Choroid plexus epithelial cell (primary cell): ENCODE measurements around the gene ECT2L.

Experiments used
- DNase-seq: peaks from one replicate; pipeline ENCODE4 v3.0.0-alpha.2; 2010; ENCODE audit warnings: low read depth
- H3K4me3 ChIP-seq: 2 replicates; pipeline ENCODE4 v1.5.1; 2011; ENCODE audit warnings: low read depth, mild to moderate bottlenecking, control low read depth, low read length, moderate library complexity
- TF ChIP-seq, protein P1 (sequence below): conservative IDR thresholded peaks from 2 replicates; pipeline ENCODE4 v1.5.1; 2011; ENCODE audit warnings: low read depth, mild to moderate bottlenecking, control low read depth, inconsistent platforms, low read length, moderate library complexity

ECT2L gene

DNA sequence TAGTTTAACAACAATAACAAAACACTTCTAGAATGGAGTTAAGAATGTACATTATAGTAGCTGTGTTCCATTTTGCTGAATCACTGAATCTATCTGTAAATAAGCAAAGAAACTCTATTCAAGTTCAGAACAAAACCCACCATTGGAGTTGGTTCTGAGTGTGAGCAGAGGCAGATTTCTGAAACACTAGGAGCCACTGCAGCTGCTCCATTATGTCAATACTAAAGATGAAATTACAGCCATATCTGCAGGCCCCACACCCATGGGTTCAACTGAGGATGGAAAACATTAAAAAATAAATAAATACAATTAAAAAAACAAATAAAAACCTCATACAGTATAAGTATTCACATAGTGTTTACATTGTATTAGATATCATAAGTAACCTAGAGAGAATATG is 101.1 kb downstream of the ECT2L start:
- TF ChIP-seq, protein P1, sequence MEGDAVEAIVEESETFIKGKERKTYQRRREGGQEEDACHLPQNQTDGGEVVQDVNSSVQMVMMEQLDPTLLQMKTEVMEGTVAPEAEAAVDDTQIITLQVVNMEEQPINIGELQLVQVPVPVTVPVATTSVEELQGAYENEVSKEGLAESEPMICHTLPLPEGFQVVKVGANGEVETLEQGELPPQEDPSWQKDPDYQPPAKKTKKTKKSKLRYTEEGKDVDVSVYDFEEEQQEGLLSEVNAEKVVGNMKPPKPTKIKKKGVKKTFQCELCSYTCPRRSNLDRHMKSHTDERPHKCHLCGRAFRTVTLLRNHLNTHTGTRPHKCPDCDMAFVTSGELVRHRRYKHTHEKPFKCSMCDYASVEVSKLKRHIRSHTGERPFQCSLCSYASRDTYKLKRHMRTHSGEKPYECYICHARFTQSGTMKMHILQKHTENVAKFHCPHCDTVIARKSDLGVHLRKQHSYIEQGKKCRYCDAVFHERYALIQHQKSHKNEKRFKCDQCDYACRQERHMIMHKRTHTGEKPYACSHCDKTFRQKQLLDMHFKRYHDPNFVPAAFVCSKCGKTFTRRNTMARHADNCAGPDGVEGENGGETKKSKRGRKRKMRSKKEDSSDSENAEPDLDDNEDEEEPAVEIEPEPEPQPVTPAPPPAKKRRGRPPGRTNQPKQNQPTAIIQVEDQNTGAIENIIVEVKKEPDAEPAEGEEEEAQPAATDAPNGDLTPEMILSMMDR: no peak
- no peak overlapping the region for H3K4me3 ChIP-seq
- DNase-seq: no peak

DNA sequence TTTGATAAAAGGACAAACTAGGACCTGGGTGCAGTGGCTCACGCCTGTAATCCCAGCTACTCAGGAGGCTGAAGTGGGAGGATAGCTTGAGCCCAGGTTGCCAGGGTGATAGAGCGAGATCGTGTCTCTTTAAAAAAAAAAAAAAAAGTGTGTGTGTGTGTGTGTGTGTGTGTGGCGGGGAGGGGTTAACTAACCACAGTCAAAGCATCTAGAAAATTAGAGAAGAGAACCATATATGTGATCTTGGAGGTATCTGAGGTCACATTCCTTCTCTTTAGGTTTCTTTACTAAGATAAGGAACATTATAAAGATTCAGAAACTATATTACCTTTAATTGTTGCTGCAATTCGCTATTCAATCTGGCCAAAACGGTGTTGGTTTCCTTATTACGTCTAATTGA is 111.3 kb downstream of the ECT2L start:
- H3K4me3 ChIP-seq: no peak overlapping the region
- no peak for DNase-seq
- TF ChIP-seq, protein P1: no peak

- DNase-seq: no peak
- no peak overlapping the region for H3K4me3 ChIP-seq
- TF ChIP-seq, protein P1: no peak
These were observed 113.6 kb downstream of the ECT2L start for GRCh38 chr6:138909511-138909910.

DNA sequence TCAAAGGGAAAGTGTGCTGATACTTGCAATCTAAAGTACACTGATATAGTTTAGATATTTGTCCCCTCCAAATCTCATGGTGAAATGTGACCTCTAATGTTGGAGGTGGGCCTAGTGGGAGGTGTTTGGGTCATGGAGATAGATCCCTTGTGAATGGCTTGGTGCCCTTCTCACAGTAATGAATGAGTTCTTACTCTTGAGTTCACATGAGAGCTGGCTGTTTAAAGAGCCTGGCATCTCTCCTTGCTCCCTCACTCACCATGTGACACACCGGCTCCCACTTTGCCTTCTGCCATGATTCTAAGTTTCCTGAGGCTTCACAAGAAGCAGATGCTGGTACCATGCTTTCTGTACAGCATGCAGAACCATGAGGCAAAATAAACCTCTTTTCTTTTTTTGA is 114.1 kb downstream of the ECT2L start:
- no peak overlapping the region for H3K4me3 ChIP-seq
- TF ChIP-seq, protein P1: no peak
- no peak for DNase-seq

DNA sequence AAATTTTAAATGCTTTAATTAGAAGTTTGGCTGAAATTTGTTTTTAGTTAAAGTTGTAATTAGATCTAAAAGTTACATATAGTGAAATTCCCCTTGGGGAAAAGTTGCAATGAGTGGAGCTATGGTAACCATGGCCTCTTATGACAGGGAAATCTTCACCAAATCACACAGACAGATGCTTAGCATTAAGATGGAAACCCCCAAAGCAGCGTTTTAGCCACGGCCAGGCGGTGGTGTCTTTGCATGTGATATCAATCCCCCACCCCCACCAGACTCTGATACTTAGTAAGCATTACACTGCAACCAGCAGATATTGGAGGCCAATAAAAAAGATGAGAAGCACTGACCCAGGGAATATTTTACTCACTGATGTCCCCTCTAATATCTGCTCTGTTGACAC is 116.4 kb downstream of the ECT2L start:
- TF ChIP-seq, protein P1: no peak
- no peak overlapping the region for H3K4me3 ChIP-seq
- DNase-seq: no peak

GRCh38 chr6:138914701-138915100 is 118.8 kb downstream of the ECT2L start:
- TF ChIP-seq, protein P1: no peak
- no peak for DNase-seq
- H3K4me3 ChIP-seq: no peak overlapping the region

- no peak overlapping the region for H3K4me3 ChIP-seq
- TF ChIP-seq, protein P1: no peak
- no peak for DNase-seq
These were observed 125.0 kb downstream of the ECT2L start for GRCh38 chr6:138920906-138921305.
